ENCODE data around the gene PIAS4.

The PIAS4 gene

DNA sequence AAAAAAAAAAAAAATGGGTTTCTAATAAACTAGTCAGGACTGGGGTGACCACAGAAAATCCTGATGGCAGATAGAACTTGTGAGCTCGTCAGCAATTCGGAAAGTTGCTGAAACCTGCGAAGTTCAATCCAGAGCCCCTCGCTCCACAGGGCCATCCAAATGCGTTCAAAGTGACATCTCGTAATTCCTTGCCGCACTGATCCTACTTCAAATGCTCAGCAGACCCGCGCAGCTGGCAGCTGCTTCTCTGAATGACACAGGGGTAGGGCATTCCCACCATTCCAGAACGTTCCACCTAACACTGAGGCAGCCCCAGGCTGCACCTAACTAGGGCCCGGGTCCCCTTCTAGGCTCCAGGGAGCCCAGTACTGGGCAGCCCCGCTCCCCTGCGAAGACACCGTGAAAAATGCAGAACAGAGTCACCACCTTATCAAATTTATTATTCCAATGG, 31.9 kb upstream of the PIAS4 start (continued):
- TF ChIP-seq, protein P1, sequence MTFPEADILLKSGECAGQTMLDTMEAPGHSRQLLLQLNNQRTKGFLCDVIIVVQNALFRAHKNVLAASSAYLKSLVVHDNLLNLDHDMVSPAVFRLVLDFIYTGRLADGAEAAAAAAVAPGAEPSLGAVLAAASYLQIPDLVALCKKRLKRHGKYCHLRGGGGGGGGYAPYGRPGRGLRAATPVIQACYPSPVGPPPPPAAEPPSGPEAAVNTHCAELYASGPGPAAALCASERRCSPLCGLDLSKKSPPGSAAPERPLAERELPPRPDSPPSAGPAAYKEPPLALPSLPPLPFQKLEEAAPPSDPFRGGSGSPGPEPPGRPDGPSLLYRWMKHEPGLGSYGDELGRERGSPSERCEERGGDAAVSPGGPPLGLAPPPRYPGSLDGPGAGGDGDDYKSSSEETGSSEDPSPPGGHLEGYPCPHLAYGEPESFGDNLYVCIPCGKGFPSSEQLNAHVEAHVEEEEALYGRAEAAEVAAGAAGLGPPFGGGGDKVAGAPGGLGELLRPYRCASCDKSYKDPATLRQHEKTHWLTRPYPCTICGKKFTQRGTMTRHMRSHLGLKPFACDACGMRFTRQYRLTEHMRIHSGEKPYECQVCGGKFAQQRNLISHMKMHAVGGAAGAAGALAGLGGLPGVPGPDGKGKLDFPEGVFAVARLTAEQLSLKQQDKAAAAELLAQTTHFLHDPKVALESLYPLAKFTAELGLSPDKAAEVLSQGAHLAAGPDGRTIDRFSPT (tag by site-specific recombination; IDR thresholded peaks at IDR 0.05) = peak; percentile 51
- TF ChIP-seq KLF8 (tag by site-specific recombination; IDR thresholded peaks at IDR 0.05) = 0 out of 2 replicates have a peak, but pooled peaks have one; percentile 41
- TF ChIP-seq ZBTB17 (tag by site-specific recombination; IDR thresholded peaks at IDR 0.05) = peak; percentile 66
- TF ChIP-seq ZNF585B (tag by site-specific recombination; IDR thresholded peaks at IDR 0.05) = no peak
- TF ChIP-seq, protein P2, sequence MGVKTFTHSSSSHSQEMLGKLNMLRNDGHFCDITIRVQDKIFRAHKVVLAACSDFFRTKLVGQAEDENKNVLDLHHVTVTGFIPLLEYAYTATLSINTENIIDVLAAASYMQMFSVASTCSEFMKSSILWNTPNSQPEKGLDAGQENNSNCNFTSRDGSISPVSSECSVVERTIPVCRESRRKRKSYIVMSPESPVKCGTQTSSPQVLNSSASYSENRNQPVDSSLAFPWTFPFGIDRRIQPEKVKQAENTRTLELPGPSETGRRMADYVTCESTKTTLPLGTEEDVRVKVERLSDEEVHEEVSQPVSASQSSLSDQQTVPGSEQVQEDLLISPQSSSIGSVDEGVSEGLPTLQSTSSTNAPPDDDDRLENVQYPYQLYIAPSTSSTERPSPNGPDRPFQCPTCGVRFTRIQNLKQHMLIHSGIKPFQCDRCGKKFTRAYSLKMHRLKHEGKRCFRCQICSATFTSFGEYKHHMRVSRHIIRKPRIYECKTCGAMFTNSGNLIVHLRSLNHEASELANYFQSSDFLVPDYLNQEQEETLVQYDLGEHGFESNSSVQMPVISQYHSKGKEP (tag by site-specific recombination; IDR thresholded peaks at IDR 0.05) = peak; percentile 55; the same call in 1 of the 2 replicates
- TF ChIP-seq ZNF146 (tag by site-specific recombination; IDR thresholded peaks at IDR 0.05) = no peak
- peak; percentile 28; the same call in 1 of the 2 replicates for TF ChIP-seq IKZF3 (tag by site-specific recombination; IDR thresholded peaks at IDR 0.05)

DNA sequence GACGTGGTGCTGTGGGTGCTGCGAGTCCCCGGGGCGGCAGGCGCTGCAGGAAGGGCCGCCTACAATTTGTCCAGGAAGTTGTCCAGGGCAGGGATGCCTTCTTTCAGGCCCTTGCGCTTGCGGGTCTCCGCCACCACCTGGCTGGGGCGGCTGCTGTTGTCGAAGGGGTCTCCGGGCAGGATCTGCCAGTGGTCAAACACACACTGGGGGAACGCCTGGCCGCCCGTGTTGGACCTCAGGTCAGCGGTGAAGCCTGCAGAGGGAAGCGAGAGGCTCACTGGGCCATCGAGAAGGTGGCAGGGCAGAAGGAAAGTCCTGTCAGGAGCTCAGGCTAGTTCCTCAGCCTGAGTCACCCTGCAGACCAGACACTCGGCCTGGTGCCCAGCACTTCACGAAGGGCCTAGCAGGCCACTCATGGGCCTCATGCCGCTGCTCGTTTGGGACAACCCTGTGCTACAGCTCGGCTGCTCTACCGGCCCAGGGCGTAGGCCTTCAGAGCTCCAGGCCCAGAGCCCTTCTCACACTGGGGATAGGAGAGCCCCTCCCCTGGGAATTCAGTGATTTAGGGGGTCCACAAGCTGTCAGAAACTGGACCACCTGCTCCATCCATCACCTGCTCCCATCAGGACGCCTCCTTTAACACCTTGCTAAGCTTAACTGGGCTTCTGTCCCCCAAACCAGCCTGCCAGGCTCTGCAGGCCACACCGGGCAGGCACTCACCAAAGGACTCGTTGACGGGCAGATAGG, 30.9 kb upstream of the PIAS4 start:
- TF ChIP-seq, protein P3, sequence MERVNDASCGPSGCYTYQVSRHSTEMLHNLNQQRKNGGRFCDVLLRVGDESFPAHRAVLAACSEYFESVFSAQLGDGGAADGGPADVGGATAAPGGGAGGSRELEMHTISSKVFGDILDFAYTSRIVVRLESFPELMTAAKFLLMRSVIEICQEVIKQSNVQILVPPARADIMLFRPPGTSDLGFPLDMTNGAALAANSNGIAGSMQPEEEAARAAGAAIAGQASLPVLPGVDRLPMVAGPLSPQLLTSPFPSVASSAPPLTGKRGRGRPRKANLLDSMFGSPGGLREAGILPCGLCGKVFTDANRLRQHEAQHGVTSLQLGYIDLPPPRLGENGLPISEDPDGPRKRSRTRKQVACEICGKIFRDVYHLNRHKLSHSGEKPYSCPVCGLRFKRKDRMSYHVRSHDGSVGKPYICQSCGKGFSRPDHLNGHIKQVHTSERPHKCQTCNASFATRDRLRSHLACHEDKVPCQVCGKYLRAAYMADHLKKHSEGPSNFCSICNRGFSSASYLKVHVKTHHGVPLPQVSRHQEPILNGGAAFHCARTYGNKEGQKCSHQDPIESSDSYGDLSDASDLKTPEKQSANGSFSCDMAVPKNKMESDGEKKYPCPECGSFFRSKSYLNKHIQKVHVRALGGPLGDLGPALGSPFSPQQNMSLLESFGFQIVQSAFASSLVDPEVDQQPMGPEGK (tag by site-specific recombination; IDR thresholded peaks at IDR 0.05) = no peak; the same call in 1 of the 2 replicates
- TF ChIP-seq ZNF155 (tag by site-specific recombination; IDR thresholded peaks at IDR 0.05) (no peak), ZNF791 (tag by site-specific recombination; IDR thresholded peaks at IDR 0.05) (no peak), ZNF600 (tag by site-specific recombination; IDR thresholded peaks at IDR 0.05) (peak; percentile 91), ZNF112 (tag by site-specific recombination; IDR thresholded peaks at IDR 0.05) (no peak), ZNF391 (tag by site-specific recombination; IDR thresholded peaks at IDR 0.05; ENCODE audit: borderline replicate concordance, low read depth) (no peak), ZBTB7A (tag by site-specific recombination; IDR thresholded peaks at IDR 0.05; ENCODE audit: low read depth) (no peak), ZNF585B (tag by site-specific recombination; IDR thresholded peaks at IDR 0.05) (no peak)
- TF ChIP-seq, protein P4, sequence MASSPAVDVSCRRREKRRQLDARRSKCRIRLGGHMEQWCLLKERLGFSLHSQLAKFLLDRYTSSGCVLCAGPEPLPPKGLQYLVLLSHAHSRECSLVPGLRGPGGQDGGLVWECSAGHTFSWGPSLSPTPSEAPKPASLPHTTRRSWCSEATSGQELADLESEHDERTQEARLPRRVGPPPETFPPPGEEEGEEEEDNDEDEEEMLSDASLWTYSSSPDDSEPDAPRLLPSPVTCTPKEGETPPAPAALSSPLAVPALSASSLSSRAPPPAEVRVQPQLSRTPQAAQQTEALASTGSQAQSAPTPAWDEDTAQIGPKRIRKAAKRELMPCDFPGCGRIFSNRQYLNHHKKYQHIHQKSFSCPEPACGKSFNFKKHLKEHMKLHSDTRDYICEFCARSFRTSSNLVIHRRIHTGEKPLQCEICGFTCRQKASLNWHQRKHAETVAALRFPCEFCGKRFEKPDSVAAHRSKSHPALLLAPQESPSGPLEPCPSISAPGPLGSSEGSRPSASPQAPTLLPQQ (tag by site-specific recombination; IDR thresholded peaks at IDR 0.05) = no peak
- TF ChIP-seq, protein P1 (tag by site-specific recombination; IDR thresholded peaks at IDR 0.05) = peak; percentile 45; the same call in 1 of the 2 replicates
- TF ChIP-seq, protein P5, sequence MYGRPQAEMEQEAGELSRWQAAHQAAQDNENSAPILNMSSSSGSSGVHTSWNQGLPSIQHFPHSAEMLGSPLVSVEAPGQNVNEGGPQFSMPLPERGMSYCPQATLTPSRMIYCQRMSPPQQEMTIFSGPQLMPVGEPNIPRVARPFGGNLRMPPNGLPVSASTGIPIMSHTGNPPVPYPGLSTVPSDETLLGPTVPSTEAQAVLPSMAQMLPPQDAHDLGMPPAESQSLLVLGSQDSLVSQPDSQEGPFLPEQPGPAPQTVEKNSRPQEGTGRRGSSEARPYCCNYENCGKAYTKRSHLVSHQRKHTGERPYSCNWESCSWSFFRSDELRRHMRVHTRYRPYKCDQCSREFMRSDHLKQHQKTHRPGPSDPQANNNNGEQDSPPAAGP (tag by site-specific recombination; IDR thresholded peaks at IDR 0.05) = peak; percentile 12; the same call in 1 of the 2 replicates
- no peaks in the 10 kb centered on the region for H3K4me1 ChIP-seq (ENCODE audit: control insufficient read depth, insufficient read depth, low read length)
- H3K9me3 ChIP-seq (ENCODE audit: control insufficient read depth, insufficient read depth, low read depth, low read length) = no peaks in the 10 kb centered on the region
- POLR2A ChIA-PET = interaction anchor here (1.0 to 2.8 kb wide), 3 partner anchors 9 to 214 kb away, joined by 3 to 24 read pairs (median 4); partner anchors contain the start of genes EEF2 and MRPL54
- H3K27ac ChIP-seq (ENCODE audit: extremely low read depth, low read depth, low read length) = no peak overlapping the region
- H3K4me3 ChIP-seq (ENCODE audit: low read depth, low read length) = no peak overlapping the region
- peaks cover 25 to 65% of the 10 kb centered on the region in 2 experiments for H3K36me3 ChIP-seq (ENCODE audit: control insufficient read depth in 2 of 2, insufficient read depth in 1 of 2, low read length in 2 of 2)
- CTCF ChIA-PET = no interaction called here

All from HEK293 (cell line).